GM12801 (cell line): ENCODE data around the gene PSME2.

Experiments used
- TF ChIP-seq, protein P1 (sequence below): IDR thresholded peaks from one replicate; pipeline ENCODE4 v1.5.1; 2011; ENCODE audit warnings: control low read depth; ENCODE audit not compliant: insufficient read length; ENCODE audit errors: extremely low read depth

Gene PSME2

DNA sequence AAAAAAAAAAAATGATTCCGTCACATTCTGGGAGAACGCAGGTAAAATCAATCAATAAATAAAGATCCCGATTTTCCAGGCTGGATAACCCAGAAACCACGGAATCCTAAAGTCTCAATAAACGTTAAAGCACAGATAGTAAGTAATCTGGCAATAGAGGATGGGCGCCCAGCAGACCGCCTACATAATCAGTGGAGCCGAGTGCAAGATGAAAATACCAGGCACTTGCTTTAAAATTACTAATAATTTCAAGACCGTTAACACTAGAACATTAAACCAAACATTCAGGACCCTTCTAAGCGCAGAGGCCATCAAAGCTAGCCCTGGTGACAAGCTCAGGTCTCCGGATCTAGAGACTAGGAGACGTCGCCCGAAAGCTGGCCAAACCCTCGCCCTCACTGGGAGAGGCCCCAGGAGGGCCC, 33.0 kb downstream of the PSME2 start:
- TF ChIP-seq, protein P1, sequence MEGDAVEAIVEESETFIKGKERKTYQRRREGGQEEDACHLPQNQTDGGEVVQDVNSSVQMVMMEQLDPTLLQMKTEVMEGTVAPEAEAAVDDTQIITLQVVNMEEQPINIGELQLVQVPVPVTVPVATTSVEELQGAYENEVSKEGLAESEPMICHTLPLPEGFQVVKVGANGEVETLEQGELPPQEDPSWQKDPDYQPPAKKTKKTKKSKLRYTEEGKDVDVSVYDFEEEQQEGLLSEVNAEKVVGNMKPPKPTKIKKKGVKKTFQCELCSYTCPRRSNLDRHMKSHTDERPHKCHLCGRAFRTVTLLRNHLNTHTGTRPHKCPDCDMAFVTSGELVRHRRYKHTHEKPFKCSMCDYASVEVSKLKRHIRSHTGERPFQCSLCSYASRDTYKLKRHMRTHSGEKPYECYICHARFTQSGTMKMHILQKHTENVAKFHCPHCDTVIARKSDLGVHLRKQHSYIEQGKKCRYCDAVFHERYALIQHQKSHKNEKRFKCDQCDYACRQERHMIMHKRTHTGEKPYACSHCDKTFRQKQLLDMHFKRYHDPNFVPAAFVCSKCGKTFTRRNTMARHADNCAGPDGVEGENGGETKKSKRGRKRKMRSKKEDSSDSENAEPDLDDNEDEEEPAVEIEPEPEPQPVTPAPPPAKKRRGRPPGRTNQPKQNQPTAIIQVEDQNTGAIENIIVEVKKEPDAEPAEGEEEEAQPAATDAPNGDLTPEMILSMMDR: no peak

GRCh38 chr14:24110523-24110922, 35.9 kb downstream of the PSME2 start:
- TF ChIP-seq, protein P1: no peak

DNA sequence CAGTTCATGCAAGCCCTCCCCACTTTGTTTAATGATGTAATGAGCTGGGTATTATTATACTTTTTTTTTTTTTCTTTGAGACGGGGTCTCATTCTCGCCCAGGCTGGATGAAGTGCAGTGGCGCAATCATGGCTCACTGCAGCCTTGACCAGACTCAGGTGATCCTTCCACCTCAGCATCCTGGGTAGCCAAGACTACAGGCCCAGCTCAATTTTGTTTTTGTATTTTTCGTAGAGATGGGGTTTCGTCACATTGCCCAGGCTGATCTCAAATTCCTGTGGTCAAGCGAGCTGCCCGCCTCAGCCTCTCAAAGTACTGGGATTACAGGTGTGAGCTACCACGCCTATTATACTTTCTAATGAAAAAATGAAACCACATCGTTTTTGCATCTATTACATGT, 36.4 kb downstream of the PSME2 start:
- TF ChIP-seq, protein P1: no peak

- TF ChIP-seq, protein P1: no peak
Observed at GRCh38 chr14:24108336-24108874, 38.0 kb downstream of the PSME2 start.

- TF ChIP-seq, protein P1: no peak
Observed at GRCh38 chr14:24106672-24107271, 39.6 kb downstream of the PSME2 start.

- TF ChIP-seq, protein P1: no peak
Observed at GRCh38 chr14:24103451-24103850, 43.0 kb downstream of the PSME2 start.

- TF ChIP-seq, protein P1: no peak
Observed at GRCh38 chr14:24102357-24103048, 43.9 kb downstream of the PSME2 start.
